Embryonic facial prominence (tissue), 1 donor: ENCODE results near the gene TEX101.
"Not testable (repeated sequence)": the region's sequence is repeated elsewhere in the genome, so short reads cannot be mapped to it uniquely, and the experiment has no call there.

Experiments used
- DNase-seq: peaks from one replicate; pipeline ENCODE4 v3.0.0-alpha.2; 2016; ENCODE audit errors: extremely low spot score

The TEX101 gene

DNA sequence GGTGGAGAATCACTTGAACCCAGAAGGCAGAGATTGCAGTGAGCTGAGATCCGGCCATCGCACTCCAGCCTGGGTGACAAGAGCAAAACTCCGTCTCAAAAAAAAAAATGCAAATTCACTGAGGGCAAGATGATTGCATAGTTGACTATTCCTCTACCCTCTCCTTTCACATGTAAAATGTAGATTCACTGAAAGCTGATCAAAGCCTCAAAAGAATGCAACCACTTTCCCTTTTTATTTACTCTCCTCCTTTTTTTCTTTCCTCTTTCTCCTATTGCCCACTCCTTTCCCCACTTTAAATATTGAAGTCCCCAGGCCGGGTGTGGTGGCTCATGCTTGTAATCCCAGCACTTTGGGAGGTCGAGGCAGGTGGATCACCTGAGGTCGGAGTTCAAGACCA is 6.3 kb downstream of the TEX101 start:
- DNase-seq: no peak

DNA sequence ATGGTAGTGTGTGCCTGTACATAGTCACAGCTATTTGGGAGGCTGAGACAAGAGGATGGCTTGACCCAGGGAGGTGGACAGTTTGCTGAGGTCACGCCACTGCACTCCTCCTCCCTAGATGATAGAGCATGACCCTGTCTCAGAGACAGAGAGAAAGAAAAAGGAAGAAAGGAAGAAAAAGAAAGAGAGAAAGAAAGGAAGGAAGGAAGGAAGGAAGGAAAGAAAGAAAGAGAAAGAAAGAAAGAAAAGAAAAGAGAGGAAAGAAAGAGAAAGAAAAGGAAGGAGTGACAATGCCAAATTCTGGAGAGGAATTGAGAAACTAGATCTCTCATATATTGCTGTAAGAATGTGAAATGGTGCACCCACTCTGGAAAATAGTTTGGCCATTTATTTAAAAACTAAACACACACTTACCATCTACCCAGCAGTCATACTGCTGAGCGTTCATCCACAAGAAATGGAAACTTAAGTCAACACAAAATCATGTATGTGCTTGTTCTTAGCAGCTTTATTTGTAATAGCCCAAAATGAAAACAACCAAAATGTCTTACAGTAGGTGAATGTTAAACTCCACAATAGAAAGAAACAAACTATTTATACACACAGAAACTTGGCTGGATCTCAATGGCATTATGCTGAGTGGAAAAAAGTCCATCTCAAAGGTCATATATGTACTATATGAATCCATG is 7.5 kb downstream of the TEX101 start:
- DNase-seq: no peak

DNA sequence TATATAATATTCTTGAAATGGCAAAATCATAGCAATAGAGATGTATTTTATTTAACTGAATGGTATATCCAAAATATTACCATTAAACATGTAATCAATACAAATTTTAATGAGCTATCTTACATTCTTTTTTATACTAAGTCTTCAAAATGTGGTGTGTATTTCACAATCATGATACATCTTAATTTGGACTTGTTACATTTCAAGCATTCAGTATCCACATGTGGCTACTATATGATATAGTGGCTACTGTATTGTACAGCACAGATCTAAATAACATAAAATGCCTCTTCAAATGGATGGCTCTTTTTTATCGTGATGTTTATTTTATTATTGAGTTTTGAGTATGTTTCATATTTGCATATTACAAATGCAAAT is 8.0 kb downstream of the TEX101 start:
- no peak for DNase-seq

DNA sequence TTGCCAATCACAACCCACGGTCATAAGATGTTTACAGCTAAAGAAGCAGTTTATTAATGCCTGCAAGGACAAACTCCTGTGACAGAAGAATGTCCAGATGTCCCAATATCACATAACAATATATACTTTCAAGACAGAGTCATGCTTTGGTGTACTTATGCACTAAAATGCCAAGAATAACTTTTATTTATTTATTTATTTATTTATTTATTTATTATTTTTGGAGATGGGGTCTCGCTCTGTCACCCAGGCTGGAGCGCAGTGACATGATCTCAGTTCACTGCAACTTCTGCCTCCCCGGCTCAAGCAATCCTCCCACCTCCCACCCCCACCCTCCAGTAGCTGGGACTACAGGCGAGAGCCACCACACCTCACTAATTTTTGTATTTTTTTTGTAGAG is 9.1 kb downstream of the TEX101 start:
- DNase-seq: no peak

DNA sequence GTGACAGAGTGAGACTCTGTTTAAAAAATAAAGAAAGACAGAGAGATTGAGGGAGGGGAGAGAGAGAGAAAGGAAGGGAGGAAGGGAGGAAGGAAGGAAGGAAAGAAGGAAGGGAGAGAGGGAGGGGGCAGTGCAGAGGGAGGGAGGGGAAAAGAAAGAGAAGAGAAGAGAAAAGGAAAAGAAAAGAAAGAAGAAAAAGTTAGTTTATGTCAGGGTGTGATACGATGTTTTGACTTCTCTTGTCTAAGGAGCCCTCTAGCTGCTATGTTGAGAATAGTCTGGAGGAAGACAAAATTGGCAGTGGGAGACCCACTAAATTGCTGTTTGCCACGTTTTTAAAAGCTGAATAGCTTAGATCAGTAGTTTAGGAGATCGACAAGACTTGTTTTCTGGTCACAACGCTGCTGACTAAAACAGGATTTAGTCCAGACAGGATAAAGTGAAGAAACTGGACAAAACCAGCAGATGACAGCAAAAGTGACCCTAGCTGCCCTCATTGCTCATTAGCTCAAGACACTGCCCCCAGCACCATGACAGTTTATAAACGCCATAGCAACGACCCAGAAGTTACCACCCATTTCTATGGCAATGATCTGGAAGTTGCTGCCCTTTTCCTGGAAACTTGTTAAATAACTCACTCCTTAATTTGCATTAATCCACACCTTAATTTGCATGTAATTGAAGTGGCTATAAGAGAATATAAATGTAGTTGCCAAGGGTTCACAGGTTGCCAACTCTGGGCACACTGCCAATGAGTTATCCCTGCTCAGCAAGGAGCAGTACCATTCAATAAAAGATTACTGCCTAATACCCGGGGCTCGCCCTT is 11.1 kb downstream of the TEX101 start:
- DNase-seq: no peak

DNA sequence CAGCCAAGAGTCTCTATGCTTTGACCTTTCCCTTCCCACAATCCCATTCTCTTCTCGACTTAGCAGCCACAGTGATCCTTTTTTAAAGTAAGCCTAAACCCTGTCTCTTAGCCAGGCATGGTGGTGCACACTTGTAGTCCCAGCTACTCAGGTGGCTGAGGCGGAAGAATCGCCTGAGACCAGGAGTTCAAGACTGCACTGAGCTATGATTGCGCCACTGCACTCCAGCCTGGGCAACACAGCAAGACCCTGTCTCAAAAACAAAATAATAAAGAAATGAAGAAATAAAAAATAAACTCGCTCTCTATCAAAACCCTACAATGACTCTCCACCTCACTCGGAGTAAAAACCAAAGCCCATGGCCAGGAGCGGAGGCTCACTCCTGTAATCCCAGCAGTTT is 14.7 kb downstream of the TEX101 start:
- no peak for DNase-seq

DNA sequence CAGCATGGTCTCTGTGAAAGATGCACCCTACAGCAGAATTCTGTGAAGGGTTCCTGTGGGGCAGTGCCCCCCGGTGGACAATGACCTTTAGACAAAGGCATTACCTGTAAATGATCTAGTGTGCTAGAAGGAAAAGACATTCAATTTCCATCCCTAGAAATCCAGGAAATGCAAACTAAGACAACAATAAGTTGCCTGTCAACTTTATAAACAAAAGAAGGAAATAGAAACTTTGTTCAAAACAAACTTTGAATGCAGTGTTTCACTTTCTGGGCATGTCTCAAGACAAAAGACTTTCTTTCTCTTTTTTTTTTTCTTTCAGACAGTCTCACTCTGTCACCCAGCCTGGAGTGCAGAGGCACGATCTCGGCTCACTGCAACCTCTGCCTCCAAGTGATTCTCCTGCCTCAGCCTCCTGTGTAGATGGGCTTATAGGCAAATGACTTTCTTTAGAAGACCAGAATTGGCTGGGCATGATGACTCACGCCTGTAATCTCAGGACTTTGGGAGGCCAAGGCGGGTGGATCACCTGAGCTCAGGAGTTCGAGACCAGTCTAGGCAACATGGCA is 15.5 kb downstream of the TEX101 start:
- DNase-seq: no peak

DNA sequence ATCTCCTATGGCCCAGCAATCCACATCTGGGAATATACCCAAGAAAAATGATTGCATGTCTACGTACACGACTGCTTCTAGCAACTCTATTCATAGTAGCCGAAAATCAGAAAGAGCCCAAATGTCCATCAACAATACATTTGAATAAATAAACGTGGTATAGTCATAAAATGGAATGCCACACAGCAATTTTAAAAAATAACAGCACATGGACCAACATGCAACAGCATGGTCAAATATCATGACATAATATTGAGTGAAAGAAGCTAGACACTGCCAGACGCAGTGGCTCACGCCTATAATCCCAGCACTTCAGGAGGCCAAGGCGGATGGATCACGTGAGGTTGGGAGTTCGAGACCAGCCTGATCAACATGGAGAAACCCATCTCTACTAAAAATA is 16.3 kb downstream of the TEX101 start:
- DNase-seq: no peak

DNA sequence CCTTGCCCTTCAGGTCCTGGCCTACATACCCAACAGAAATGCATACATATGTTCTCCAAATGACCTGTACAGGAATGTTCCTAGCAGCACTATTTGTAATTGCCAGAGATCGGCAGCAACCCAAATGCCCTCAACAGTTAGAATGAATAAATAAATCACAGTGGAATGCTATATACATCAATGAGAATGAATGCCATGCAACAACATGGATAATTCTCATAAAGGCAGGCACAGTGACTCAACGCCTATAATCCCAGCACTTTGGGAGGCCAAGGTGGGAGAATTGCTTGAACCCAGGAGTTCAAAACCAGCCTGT is 18.6 kb downstream of the TEX101 start:
- no peak for DNase-seq

DNA sequence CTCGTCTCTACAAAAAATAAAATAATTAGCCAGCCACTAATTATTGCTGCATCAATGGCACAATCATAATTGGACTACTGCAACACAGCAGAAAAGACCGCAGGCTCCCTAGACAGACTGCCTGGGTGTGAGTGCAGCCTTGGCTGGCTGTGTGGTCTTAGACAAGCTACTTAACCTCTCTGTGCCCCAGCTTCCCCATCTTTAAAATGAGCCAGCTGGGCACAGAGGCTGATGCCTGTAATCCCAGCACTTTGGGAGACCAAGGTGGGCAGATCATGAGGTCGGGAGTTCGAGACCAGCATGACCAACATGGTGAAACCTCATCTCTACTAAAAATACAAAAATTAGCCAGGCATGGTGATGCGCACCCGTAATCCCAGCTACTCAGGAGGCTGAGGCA is 19.0 kb downstream of the TEX101 start:
- no peak for DNase-seq

DNA sequence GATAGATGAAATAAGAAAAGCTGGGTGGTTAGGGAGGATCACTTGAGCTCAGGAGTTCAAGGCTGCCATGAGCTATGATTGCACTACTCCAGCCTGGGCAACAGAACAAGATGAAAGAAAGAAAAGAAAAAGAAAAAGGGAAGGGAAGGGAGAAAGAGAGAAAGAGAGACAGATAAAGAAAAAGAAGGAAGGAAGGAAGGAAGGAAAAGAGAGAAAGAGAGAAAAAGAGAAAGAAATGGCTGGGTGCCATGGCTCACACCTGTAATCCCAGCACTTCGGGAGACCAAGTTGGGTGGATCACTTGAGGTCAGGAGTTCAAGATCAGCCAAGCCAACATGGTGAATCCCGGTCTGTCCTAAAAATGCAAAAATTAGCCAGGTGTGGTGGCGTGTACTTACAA is 21.1 kb downstream of the TEX101 start:
- DNase-seq: no peak

DNA sequence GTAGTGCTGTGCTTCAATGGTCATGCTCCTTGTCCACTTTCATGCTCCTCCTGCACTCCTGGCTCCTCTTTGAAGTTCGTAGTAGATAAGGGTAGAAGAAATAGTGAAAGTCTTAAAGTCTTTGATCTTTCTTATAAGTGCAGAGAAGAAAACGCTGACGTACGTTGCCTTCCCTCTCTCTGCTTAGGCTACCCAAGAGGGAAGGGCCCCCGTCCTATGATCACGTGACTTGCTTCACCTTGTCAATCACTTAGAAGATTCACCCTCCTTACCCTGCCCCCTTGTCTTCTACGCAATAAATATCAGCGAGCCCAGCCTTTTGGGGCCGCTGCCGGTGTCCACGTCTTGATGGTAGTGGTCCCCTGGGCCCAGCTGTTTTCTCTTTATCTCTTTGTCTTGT is 22.6 kb downstream of the TEX101 start:
- DNase-seq: not testable (repeated sequence)

DNA sequence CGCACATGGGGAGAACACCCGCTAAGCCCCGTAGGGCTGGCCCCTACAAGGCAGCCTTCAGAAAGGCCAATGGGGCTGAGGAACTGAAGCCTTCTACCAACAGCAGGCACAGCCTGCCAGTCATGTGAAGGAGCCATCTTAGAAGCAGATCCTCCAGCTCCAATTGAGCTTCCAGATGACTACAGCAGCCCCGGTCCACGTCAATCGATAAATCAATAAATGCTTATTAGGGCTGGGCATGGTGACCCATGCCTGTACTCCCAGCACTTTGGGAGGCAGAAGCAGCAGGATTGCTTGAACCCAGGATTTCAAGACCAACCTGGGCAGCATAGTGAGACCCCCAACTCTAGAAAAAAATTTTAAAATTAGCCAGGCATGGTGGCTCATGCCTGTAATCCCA is 23.0 kb downstream of the TEX101 start:
- no peak for DNase-seq

DNA sequence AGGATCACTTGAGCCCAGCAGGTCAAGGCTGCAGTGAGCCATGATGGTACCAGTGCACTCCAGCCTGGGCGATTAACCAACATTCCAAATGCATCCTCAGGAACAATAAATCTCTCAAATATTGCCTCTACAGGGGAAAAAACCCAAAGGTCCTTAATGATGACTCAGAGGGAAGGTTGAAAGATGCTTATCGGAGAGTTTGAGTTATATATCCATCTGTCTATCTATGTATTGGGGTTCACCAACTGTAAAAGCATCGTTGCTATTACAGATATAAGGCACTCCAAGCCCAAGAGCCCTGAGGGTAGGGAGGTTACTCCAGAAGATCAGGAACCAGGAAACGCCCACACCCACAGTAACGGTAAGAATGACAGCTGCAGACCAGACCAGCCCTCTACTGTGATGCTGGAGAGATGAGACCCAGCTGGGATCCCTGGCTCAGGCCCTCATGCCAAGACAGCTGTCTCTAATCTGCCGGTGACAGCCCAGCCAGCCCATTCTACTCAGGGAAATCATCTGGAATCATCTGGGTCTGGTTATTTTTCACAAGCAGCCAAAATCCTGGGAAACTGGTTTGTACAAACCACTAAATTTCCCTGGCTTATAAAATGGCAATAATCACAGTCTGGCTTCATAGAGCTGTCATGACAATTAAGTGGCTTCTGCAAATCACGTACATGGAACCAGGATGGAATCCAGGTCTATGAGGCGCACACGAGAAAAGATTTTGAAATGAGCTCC is 23.8 kb downstream of the TEX101 start:
- DNase-seq: no peak

DNA sequence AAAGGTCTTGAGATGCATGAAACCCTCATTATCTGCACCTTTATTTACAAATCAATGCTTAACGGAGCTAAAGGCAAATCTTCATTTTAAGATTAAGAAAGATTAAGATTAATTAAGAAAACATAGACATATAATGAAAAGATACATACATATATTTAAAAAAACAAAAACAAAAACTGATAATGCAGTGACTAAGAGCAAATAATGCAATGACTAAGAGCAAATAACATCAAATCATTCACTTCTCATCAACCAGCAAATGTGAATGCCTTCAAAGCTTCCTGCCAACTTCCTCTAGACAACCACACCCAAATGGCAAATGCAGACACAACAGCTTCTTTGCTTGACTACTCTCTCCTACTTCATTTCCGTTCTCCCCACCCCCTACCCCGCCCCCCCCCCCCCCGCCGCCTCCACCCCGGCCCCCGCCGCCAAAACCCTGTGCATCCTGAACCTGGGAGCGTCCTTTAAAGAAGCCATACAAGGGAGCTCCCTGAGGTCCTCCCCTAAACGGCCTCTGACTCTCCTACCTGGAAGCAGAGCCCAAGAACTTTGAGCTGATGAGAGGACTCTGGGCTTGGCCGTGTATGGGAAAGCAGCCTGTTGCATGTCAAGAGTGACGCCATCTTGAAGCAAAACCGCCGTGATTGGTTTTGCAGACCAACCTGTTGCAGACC is 24.5 kb downstream of the TEX101 start:
- no peak for DNase-seq

DNA sequence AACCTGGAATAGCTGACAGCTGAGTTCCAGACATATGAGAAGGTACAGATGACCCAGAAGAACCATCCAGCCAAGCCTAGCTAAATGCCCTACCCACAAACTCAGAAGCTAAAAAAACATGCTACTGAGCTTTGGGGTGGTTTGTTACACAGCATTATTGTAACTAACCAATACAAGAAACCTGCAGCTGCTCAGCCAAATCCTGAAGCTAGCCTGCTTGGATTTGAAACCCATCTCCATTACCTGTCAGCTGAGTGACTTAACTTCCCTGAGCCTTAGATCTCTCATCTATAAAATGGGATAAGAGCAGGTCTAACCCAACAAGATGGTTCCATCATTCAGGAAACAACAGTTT is 25.0 kb downstream of the TEX101 start:
- DNase-seq: no peak

DNA sequence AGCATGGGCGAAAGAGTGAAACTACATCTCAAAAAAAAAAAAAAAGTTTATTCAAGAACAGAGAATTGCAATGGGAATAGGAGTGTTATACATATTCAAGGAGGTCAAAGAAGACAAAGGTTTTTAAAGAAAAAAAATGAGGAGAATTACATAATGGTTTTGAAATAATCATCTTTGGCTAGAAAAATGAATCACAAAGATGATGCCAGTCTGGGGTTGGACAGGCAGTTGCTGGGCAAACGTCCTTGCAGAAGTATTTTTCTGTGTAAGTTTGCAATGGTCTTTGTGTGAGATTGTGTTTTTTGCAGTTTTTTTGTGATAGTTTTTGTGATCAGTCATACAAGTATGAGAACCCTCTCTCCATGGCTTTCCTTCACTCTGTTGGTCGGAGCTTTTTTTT is 27.0 kb downstream of the TEX101 start:
- DNase-seq: no peak

DNA sequence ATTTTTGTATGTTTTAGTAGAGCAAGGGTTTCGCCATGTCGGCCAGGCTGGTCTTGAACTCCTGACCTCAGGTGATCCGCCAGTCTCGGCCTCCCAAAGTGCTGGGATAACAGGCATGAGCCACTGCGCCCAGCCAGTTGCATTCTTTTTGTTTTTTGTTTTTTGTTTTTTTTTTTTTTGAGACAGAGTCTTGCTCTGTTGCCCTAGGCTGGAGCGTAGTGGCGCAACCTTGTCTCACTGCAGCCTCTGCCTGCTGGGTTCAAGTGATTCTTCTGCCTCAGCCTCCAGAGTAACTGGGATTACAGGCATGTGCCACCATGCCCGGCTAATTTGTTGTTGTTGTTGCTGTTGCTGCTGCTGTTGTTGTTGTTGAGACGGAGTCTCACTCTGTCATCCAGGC is 29.4 kb downstream of the TEX101 start:
- DNase-seq: not testable (repeated sequence)

DNA sequence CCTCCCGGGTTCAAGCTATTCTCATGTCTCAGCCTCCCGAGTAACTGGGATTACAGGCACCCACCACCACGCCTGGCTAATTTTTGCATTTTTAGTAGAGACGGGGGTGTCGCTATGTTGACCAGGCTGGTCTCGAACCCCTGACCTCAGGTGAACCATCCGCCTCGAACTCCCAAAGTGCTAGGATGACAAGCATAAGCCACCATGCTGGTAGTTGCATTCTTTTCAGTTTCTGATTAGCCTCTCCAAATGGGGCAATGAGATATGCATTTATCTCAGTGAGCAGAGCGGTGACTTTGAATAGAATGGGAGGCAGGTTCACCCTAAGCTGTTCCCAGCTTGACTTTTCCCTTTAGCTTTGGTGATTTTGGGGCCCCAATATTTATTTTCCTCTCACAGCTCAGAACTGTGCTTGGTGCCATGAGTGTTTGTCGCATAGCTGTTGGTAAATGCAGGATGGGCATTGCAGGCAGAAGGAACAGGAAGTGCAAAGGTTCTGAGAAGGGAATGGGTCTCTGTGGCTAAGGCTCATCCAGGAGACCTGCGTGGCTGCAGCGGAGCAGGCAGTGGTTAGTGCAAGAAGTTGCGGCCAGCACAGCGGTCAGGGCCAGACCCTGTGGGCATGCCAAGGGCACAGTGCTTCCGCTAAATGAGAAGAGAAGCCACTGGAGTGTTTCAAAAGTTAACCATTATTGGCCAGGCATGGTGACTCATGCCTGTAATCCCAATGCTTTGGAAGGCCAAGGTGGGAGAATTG is 30.0 kb downstream of the TEX101 start:
- no peak for DNase-seq

DNA sequence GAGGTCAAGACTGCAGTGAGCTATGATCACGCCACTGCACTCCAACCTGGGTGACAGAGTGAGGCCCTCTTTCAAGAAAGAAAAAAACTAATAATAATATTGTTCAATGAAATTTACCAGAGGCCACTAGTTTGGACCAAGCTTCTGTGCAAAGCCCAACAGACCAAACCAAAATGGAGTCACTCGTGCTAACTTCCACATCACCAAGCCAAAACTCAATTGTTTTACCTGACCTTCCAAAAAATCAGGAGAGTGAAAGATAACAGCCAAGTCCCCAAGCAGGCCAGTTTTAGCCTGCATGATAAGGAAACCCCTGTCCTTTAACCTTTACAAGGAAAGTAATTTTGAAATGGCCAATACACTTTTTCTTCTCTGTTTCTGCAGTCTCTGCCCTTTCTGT is 30.7 kb downstream of the TEX101 start:
- no peak for DNase-seq

DNA sequence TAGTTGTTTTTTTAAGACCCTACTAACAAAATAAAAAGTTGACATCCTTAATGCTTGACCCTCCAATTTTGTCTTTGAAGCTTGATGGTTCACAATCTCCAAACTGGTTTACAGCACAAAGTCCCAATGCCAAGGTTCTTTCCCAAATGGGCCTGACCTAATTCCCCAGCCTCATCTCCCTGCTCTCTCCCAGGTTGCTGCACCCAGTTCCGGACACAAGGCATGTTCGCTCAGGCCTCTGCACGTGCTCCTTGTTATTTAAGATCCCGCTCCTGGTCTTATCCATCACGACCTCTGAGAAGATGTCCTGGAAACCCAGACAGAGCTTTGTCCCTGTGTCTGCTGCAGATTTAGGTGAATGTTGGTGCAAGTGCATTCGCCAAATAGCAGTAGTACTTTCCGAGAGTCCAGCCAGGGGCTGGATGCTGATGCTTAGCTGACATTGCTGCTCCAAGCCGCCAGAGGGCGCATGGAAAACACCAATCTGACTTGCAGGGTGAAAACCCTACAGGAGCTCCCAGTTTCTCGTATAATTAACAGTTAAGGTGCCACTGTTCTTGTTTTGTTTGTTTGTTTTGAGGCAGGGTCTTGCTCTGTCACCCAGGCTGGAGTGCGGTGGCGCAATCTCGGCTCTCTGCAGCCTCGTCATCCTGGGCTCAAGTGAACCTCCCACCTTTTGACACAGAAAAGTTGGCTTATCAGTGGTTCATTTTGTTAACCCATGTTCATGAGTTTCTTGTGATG is 32.2 kb downstream of the TEX101 start:
- DNase-seq: peak; percentile 43
